NCI-H1694 treated with DMSO at 0.1 percent for 48 hours (cell line): ENCODE results near the gene CNTN6.

ENCODE experiments used
- DNase-seq: peaks from one replicate; lab custom pipeline; 2025; lab: John Stamatoyannopoulos, UW

The CNTN6 gene

GRCh38 chr3:1092771-1093170, at the start of gene CNTN6:
Gene CNTN6 (plus strand): TSS chr3:1093024. CDS start chr3:1148009, 54,985 bp downstream.
- DNase-seq = peak; percentile 30

DNA sequence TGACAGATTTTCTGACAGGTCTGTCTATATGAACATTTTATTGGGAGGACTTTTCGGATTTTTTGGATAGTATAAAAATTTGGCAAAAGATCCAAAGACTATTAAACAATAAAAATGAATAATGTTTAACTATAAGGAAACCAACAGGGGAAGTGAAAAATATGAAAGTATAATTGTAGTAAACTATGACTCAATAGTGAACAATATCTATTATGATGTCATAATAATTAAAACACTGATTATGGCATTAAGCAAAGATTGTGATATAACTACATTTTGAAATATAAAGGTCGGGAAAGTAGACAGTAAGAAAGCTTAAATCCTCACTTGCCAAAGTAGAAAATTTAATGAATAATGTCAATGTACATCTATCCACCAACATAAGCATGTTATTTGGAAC, 44.3 kb upstream of the CNTN6 start:
- DNase-seq = no peak

GRCh38 chr3:1055870-1056269, 37.0 kb upstream of the CNTN6 start:
- DNase-seq = no peak

- DNase-seq = no peak
These were observed 36.1 kb upstream of the CNTN6 start for GRCh38 chr3:1056744-1057143.

GRCh38 chr3:1057436-1057835, 35.4 kb upstream of the CNTN6 start:
- DNase-seq = no peak

DNA sequence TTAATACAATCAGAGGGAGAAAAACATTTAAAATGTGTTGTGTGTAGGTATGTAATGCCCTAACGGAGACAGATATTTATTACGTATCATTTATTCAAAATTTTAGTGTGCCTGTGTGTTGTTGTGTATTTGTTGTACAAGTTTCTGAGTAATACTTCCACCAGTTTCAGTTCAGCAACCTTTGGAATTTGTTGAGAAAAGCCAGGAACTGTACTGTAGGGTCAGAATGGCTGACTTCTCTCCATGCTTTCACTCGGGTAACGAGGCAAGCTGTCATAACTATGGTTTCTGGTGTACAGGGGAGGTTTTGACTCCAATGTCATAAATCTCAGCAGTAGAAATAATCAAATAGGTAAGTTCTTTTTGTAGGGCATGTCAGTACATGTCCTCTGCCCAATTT, 23.8 kb upstream of the CNTN6 start:
- DNase-seq = no peak

DNA sequence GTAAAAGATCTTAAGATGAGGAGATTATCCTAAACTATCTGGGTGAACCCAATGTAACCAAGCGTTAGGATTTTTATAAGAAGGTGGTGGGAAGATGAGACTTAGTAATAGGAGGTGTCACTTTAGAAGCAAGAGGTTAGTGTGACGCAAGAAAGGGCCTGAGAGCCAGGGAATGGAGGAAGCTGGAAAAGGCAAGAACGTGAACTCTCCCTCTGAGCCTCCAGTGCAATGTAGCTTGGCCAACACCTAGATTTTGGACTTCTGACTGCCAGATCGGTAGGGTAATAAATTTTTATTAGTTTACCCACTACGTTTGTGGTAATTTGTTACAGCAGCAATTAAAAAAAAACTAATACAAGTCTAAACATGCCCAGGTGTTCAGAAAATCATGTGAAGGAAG, 20.8 kb upstream of the CNTN6 start:
- DNase-seq = no peak

DNA sequence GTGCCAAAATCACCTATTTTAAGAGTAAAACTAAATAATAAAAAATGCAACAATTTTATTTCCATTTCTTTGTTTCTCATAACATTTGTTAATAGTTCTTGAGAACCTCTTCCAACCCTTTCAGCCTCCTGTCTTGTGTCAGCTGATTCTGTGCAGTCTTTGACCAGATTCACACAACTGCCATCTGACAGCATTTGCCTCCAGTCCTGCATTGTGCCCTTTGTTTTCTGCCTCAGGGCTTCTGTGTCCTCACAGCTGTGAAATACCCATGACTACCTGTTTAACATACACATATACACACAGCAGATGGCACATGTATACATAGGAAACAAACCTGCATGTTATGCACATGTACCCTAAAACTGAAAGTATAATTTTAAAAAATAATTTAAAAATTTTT, 13.2 kb upstream of the CNTN6 start:
- no peak for DNase-seq

- no peak for DNase-seq
These were observed 10.7 kb upstream of the CNTN6 start for GRCh38 chr3:1082108-1082507.

GRCh38 chr3:1087066-1087560, 5.7 kb upstream of the CNTN6 start:
- DNase-seq = no peak

DNA sequence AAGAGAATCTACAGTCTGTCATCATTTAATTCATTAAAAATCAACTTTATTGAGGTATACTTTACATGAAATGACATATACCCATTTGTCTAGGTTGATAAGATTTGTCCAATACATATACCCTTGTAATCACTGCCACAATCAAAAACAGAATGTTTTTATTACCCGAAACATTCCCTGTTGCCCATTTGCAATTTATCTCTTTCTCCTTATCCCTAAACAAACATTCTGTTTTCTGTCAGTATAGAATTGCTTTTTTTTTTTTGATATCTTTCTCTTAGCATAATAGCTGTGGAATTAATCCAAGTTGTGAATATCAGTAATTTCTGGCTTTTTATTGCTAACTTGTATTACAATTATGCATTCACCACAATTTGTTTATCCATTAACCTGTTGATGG, 4.3 kb upstream of the CNTN6 start:
- DNase-seq = no peak

DNA sequence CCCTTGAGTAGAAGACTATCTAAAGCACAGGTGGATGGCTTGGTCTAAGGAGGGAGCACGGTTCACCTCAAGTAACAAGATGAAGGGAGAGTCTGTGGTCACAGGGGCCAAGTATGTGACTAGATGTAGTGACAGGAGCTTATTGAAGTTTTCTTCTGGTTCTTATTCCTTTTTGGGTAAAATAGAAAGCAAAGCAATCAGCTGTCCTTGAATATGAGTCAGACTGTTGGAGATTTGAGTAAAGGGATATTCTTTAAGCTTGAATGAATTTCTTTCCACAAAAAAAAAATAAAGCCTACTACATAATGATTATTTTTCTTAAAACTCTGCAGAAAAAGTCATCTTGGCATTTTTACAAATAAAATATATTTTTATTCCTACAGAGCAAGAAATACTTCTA, 1.5 kb upstream of the CNTN6 start:
- DNase-seq = no peak

GRCh38 chr3:1092061-1092460, 763 bp upstream of the CNTN6 start:
- DNase-seq = no peak

DNA sequence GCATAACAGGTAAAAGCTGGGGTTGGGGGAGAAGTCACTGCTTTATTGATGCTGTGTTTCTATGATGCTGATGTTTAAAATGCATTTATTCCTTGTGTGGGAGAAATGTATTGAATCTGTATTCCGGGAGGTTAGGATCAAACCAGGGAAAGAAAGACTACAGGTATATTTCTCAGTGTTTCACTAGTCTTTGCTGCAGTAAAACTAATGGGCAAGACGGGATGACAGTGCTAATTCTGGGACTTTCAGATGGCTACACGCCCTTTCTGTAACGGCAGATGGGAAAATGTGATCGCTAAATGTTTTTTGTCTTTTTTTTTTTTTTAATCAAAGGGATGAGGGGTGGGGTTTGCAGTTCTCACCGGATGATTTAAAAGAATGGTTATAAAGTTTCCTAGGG, 393 bp downstream of the CNTN6 start:
- peak; percentile 2 for DNase-seq

GRCh38 chr3:1103525-1103924, 10.7 kb downstream of the CNTN6 start:
- no peak for DNase-seq

GRCh38 chr3:1117843-1118473, 25.1 kb downstream of the CNTN6 start:
- DNase-seq = no peak

GRCh38 chr3:1131166-1131565, 38.3 kb downstream of the CNTN6 start:
- DNase-seq = no peak

GRCh38 chr3:1135194-1135593, 42.4 kb downstream of the CNTN6 start:
- no peak for DNase-seq

GRCh38 chr3:1138036-1138435, 45.2 kb downstream of the CNTN6 start:
- no peak for DNase-seq

DNA sequence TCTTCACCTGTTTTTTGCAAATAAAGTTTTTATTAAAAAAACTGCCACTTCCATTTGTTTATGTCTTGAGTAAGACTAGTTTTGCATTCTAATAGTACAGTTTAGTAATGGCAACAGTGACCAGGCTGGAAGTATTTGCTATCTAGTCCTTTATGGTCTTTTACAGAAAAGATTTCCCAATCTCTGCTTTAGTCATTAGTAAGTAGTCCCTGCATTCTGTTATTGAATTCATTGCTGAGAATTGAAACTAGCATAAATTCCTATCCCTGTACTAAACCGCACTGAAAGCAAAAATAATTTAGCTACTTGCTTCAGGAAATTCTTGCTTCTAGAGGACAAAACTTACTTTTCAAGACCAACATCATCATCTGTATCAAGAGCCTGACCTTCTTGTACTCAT, 46.2 kb downstream of the CNTN6 start:
- DNase-seq = no peak

DNA sequence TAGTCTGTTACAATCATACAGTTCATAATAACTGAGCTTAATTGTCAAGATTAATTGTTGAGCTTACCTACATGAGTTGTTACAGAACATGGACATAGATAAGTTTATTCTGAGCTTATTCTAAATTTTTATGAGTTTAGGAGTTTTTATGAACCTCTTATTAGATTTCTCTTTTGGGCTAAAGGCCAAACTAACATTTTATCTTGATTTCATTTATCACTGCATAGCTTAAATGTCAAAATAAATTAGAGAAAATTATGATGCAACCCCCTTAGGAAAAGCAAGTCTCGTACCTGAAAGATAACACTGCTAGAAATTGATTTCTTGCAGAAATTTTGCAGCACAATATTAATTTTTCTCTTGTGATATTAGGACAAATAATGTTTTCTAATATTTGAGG, 54.5 kb downstream of the CNTN6 start:
- DNase-seq = no peak

- no peak for DNase-seq
These were observed 55.0 kb downstream of the CNTN6 start for GRCh38 chr3:1147819-1148218.

DNA sequence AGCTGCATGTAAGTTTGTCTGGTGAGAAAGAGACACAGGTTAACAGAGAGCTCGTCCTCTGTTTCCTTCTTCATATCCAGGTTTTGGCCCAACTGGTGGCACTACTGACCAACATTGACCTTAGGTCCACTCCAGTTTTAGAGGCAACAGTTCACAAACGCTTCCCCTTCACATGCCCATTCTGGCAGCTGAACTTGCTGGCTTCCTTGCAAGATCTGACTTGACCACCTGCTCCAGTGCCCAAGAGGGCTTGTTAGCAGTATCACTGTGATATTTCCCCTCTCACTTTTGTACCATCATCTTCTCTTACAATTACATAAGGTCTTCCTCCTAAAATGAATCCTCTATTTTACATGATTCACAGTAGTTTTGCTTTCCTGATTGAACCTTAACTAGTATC, 71.3 kb downstream of the CNTN6 start:
- DNase-seq = no peak

DNA sequence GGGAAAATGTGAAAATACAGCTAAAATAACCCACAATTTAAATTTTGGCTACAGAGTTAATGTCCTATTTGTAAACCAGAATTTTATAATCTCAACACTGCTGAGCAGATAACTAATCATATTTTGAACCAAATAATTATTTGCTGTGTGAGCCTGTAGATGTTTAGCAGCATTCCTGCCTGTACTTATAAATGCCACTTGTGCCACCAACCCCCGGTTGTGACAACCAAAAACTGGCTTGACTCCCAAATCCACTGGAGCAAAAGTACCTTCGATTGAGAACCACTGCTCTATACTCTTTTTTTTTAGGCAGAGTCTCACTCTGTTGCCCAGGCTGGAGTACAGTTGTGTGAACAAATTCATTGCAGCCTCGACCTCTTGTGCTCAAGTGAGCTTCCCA, 78.5 kb downstream of the CNTN6 start:
- DNase-seq = no peak

- DNase-seq = no peak
These were observed 79.8 kb downstream of the CNTN6 start for GRCh38 chr3:1172644-1173043.
